ENCODE measurements around the gene TMEM164.
A peak's percentile ranks its signal among the peaks of the same experiment; 100 is the strongest.

Gene TMEM164

GRCh38 chrX:110215411-110215810 lies 212.5 kb downstream of the TMEM164 start:
- H3K4me1 ChIP-seq (ENCODE audit: control insufficient read depth in 1 of 2, insufficient read depth in 2 of 2, low read length in 2 of 2): peaks cover 0 to 3% of the 10 kb centered on the region in 2 experiments
- no CpG with 5 or more reads among the region's 1 CpG for WGBS (ENCODE audit: extremely low coverage, insufficient coverage, insufficient read length)
- H2AFZ ChIP-seq (ENCODE audit: insufficient read depth, low read length, poor library complexity): no peak overlapping the region
- H3K36me3 ChIP-seq (ENCODE audit: control insufficient read depth in 1 of 2, insufficient read depth in 2 of 2, low read length in 2 of 2): no peaks in the 10 kb centered on the region
- H3K4me3 ChIP-seq (ENCODE audit: low read depth, low read length): no peak overlapping the region
- no peaks in the 10 kb centered on the region for H3K79me1 ChIP-seq (ENCODE audit: low read length)
- no peak overlapping the region for H2BK5ac ChIP-seq (ENCODE audit: low read depth, low read length, poor library complexity)
- H3K14ac ChIP-seq (ENCODE audit: low read length): no peak overlapping the region
- no peak overlapping the region for H2BK12ac ChIP-seq (ENCODE audit: low read length)
- H3K18ac ChIP-seq (ENCODE audit: low read length): no peak overlapping the region
- H2BK120ac ChIP-seq (ENCODE audit: insufficient read depth, low read length, poor library complexity): no peak overlapping the region
- no peak overlapping the region for H2AK5ac ChIP-seq (ENCODE audit: low read length)
- no peaks in the 10 kb centered on the region for H3K9me3 ChIP-seq (ENCODE audit: insufficient read depth, low read depth, low read length)
- no peaks in the 10 kb centered on the region for H3K79me2 ChIP-seq (ENCODE audit: control insufficient read depth, insufficient read depth, low read length, poor library complexity)
- no peaks in the 10 kb centered on the region for H3K27me3 ChIP-seq (ENCODE audit: insufficient read depth, low read length)
- no peak overlapping the region for H3K9ac ChIP-seq (ENCODE audit: low read length)
- no peak overlapping the region for H3K4me2 ChIP-seq (ENCODE audit: low read length)
- H3K23ac ChIP-seq (ENCODE audit: low read length): no peak overlapping the region
- no peak overlapping the region for H4K91ac ChIP-seq (ENCODE audit: low read depth, low read length)
- H3K27ac ChIP-seq (ENCODE audit: low read depth, low read length): no peak overlapping the region
- DNase-seq: no peak
- no peak overlapping the region for H3K4ac ChIP-seq (ENCODE audit: low read depth, low read length)
- H4K8ac ChIP-seq (ENCODE audit: low read depth, low read length): no peak overlapping the region
- no peak overlapping the region for H4K12ac ChIP-seq (ENCODE audit: low read depth, low read length)

DNA sequence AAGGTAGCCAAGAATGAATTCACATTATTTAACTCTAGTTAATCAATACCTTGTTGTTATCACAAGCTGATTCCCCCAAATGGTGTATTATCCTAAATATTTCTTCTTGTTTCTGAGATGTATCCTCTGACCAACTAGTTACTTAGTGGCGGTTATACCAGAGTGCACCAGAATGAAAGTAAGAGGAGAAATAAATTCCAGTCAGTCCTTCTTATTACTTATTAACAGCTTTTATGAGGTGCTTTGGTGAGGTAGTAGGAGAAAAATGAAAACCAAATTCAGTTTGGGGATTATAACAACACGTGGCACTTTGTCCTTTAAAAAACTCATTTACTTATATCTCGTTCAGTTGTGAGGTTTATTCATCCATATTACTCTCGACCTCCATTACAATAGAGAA lies 213.1 kb downstream of the TMEM164 start:
- Histone ChIP-seq H3K18ac (ENCODE audit: low read length) (no peak overlapping the region), H3K4me1 (ENCODE audit: control insufficient read depth in 1 of 2, insufficient read depth in 2 of 2, low read length in 2 of 2) (no peaks in the 10 kb centered on the region), H4K8ac (ENCODE audit: low read depth, low read length) (no peak overlapping the region), H3K14ac (ENCODE audit: low read length) (no peak overlapping the region), H3K9me3 (ENCODE audit: insufficient read depth, low read depth, low read length) (no peaks in the 10 kb centered on the region), H2BK5ac (ENCODE audit: low read depth, low read length, poor library complexity) (no peak overlapping the region), H3K27me3 (ENCODE audit: insufficient read depth, low read length) (no peaks in the 10 kb centered on the region), H3K36me3 (ENCODE audit: control insufficient read depth in 1 of 2, insufficient read depth in 2 of 2, low read length in 2 of 2) (no peaks in the 10 kb centered on the region), H3K23ac (ENCODE audit: low read length) (no peak overlapping the region), H3K4ac (ENCODE audit: low read depth, low read length) (no peak overlapping the region), H4K12ac (ENCODE audit: low read depth, low read length) (no peak overlapping the region), H3K79me1 (ENCODE audit: low read length) (no peaks in the 10 kb centered on the region), H2BK120ac (ENCODE audit: insufficient read depth, low read length, poor library complexity) (no peak overlapping the region), H3K4me2 (ENCODE audit: low read length) (no peak overlapping the region), H2BK12ac (ENCODE audit: low read length) (no peak overlapping the region), H3K4me3 (ENCODE audit: low read depth, low read length) (no peak overlapping the region), H3K27ac (ENCODE audit: low read depth, low read length) (no peak overlapping the region), H2AK5ac (ENCODE audit: low read length) (no peak overlapping the region), H2AFZ (ENCODE audit: insufficient read depth, low read length, poor library complexity) (no peak overlapping the region), H3K9ac (ENCODE audit: low read length) (no peak overlapping the region), H3K79me2 (ENCODE audit: control insufficient read depth, insufficient read depth, low read length, poor library complexity) (no peaks in the 10 kb centered on the region), H4K91ac (ENCODE audit: low read depth, low read length) (no peak overlapping the region)
- WGBS (ENCODE audit: extremely low coverage, insufficient coverage, insufficient read length): no CpG with 5 or more reads among the region's 4 CpGs
- DNase-seq: no peak

DNA sequence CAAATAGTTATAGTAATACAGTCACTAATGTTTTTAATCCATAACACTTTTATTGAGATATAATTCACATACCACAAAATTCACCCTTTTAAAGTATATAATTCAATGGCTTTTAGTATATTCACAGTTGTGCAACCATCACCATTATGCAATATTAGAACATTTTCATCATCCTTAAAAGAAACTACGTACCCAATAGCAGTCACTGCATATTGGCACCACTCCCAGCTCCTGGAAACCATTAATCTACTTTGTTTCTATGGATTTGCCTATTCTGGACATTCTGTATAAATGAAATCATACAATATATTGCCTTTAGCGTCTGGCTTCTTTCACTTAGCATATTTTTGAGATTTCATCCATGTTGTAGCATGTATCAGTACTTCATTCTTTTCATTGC lies 215.7 kb downstream of the TMEM164 start:
- Histone ChIP-seq H2BK5ac (ENCODE audit: low read depth, low read length, poor library complexity) (no peak overlapping the region), H3K18ac (ENCODE audit: low read length) (no peak overlapping the region), H4K12ac (ENCODE audit: low read depth, low read length) (no peak overlapping the region), H3K27me3 (ENCODE audit: insufficient read depth, low read length) (no peaks in the 10 kb centered on the region), H3K79me2 (ENCODE audit: control insufficient read depth, insufficient read depth, low read length, poor library complexity) (no peaks in the 10 kb centered on the region), H4K8ac (ENCODE audit: low read depth, low read length) (no peak overlapping the region), H3K4ac (ENCODE audit: low read depth, low read length) (no peak overlapping the region), H2BK120ac (ENCODE audit: insufficient read depth, low read length, poor library complexity) (no peak overlapping the region), H3K4me1 (ENCODE audit: control insufficient read depth in 1 of 2, insufficient read depth in 2 of 2, low read length in 2 of 2) (no peaks in the 10 kb centered on the region), H3K27ac (ENCODE audit: low read depth, low read length) (no peak overlapping the region), H2AK5ac (ENCODE audit: low read length) (no peak overlapping the region), H3K4me3 (ENCODE audit: low read depth, low read length) (no peak overlapping the region), H2AFZ (ENCODE audit: insufficient read depth, low read length, poor library complexity) (no peak overlapping the region), H3K36me3 (ENCODE audit: control insufficient read depth in 1 of 2, insufficient read depth in 2 of 2, low read length in 2 of 2) (no peaks in the 10 kb centered on the region), H3K9ac (ENCODE audit: low read length) (no peak overlapping the region), H3K9me3 (ENCODE audit: insufficient read depth, low read depth, low read length) (no peaks in the 10 kb centered on the region), H4K91ac (ENCODE audit: low read depth, low read length) (no peak overlapping the region), H3K79me1 (ENCODE audit: low read length) (no peaks in the 10 kb centered on the region), H3K14ac (ENCODE audit: low read length) (no peak overlapping the region), H3K23ac (ENCODE audit: low read length) (no peak overlapping the region), H3K4me2 (ENCODE audit: low read length) (no peak overlapping the region), H2BK12ac (ENCODE audit: low read length) (no peak overlapping the region)
- DNase-seq: peak in 1 of 2 donors; percentile 10
- no CpG with 5 or more reads among the region's 2 CpGs for WGBS (ENCODE audit: extremely low coverage, insufficient coverage, insufficient read length)

GRCh38 chrX:110219920-110220319 lies 217.0 kb downstream of the TMEM164 start:
- H3K4ac ChIP-seq (ENCODE audit: low read depth, low read length): no peak overlapping the region
- WGBS (ENCODE audit: extremely low coverage, insufficient coverage, insufficient read length): no CpG with 5 or more reads among the region's 1 CpG
- H2AK5ac ChIP-seq (ENCODE audit: low read length): no peak overlapping the region
- no peak overlapping the region for H4K8ac ChIP-seq (ENCODE audit: low read depth, low read length)
- H2BK12ac ChIP-seq (ENCODE audit: low read length): no peak overlapping the region
- no peak overlapping the region for H4K12ac ChIP-seq (ENCODE audit: low read depth, low read length)
- no peak overlapping the region for H3K27ac ChIP-seq (ENCODE audit: low read depth, low read length)
- H3K79me1 ChIP-seq (ENCODE audit: low read length): no peaks in the 10 kb centered on the region
- no peak overlapping the region for H3K4me2 ChIP-seq (ENCODE audit: low read length)
- H3K9me3 ChIP-seq (ENCODE audit: insufficient read depth, low read depth, low read length): no peaks in the 10 kb centered on the region
- H2AFZ ChIP-seq (ENCODE audit: insufficient read depth, low read length, poor library complexity): no peak overlapping the region
- H2BK5ac ChIP-seq (ENCODE audit: low read depth, low read length, poor library complexity): no peak overlapping the region
- no peak overlapping the region for H3K23ac ChIP-seq (ENCODE audit: low read length)
- no peak overlapping the region for H4K91ac ChIP-seq (ENCODE audit: low read depth, low read length)
- no peak overlapping the region for H3K9ac ChIP-seq (ENCODE audit: low read length)
- no peak overlapping the region for H2BK120ac ChIP-seq (ENCODE audit: insufficient read depth, low read length, poor library complexity)
- no peak overlapping the region for H3K18ac ChIP-seq (ENCODE audit: low read length)
- no peaks in the 10 kb centered on the region for H3K79me2 ChIP-seq (ENCODE audit: control insufficient read depth, insufficient read depth, low read length, poor library complexity)
- no peak overlapping the region for H3K14ac ChIP-seq (ENCODE audit: low read length)
- no peaks in the 10 kb centered on the region for H3K4me1 ChIP-seq (ENCODE audit: control insufficient read depth in 1 of 2, insufficient read depth in 2 of 2, low read length in 2 of 2)
- peak in 1 of 2 donors; percentile 3 for DNase-seq
- no peaks in the 10 kb centered on the region for H3K27me3 ChIP-seq (ENCODE audit: insufficient read depth, low read length)
- no peak overlapping the region for H3K4me3 ChIP-seq (ENCODE audit: low read depth, low read length)
- no peaks in the 10 kb centered on the region for H3K36me3 ChIP-seq (ENCODE audit: control insufficient read depth in 1 of 2, insufficient read depth in 2 of 2, low read length in 2 of 2)
